Measurements from ENCODE around the gene PLXNB2.
A peak's percentile ranks its signal among the peaks of the same experiment; 100 is the strongest.
"Not testable (repeated sequence)": the region's sequence is repeated elsewhere in the genome, so short reads cannot be mapped to it uniquely, and the experiment has no call there.

PLXNB2 gene

GRCh38 chr22:50325444-50326224 lies 18.2 kb upstream of the PLXNB2 start:
- no peak for DNase-seq

DNA sequence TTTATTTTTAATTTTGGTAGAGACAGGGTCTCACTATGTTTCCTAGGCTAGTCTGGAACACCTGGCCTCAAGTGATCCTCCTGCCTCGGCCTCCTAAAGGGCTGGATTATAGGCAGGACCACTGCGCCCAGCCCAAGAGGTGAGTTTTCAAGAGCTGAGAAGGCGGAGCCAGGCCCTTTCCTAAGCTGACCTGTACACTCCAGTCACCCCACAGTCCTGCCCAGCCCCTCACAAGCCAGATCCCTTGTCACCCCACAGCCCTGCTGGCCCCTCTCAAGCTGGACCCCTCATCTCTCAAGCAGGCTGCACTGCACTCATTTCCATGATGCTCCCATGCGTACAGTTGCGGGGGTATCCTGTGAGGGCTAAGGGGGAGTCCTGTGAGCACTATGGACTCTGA lies 16.5 kb upstream of the PLXNB2 start:
- no peak for DNase-seq

GRCh38 chr22:50322382-50323104 lies 15.1 kb upstream of the PLXNB2 start:
- DNase-seq = not testable (repeated sequence)

DNA sequence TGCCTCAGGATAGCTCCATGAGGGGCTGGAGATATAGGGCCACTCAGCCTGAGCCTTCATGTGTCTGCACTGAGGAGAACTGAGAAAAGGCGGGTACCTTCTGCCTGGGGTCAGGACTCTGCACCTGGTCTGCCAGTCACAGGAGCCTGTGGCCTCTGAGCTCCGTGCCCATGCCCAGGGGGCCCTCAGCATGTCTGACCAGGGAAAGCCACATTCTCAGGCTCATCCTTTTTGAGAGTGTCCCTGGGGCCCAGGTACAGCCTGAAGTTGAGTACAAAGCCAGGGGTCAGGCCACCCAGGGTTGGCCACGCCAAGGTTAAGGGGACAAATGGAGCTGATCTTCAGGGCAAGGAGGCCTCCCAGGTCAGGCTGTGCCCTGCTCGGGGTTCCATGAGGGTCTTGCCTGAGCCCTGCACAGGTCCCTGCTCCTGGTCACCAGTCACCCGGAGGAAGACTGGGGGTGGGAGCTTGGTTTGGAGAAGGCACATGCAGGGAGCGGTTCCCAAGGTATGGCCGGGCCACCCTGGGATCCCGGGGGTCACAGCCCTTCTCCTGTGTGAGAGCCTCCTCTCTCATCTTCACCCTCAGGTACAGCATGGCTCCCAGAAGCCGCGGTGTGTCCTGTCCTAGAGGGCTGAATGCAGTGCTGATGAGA lies 13.4 kb upstream of the PLXNB2 start:
- no peak for DNase-seq

- DNase-seq = no peak
Measured at GRCh38 chr22:50320116-50320515, 12.7 kb upstream of the PLXNB2 start.

DNA sequence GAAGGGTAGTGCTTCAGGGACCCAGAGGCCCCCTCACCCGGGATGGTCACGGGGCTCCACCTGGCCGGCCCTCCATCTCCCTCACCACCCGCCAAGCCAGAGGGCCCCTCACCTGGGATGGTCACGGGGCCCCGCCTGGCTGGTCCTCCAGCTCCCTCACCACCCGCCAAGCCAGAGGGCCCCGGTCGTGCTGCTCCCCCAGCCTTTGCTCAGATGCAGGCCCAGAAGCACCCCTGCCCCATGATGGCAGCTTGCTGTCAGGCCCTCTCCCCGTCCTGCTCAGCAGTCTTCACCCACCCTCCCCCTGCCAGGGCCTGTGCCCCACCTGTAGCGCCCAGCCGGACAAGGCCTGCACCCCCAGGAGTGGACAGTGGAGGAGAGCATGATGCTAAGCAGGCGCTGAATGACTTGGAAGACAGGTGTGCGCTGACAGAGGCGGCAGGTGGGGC lies 12.1 kb upstream of the PLXNB2 start:
- no peak for DNase-seq

- no peak for DNase-seq
Measured at GRCh38 chr22:50318698-50319411, 11.4 kb upstream of the PLXNB2 start.

DNA sequence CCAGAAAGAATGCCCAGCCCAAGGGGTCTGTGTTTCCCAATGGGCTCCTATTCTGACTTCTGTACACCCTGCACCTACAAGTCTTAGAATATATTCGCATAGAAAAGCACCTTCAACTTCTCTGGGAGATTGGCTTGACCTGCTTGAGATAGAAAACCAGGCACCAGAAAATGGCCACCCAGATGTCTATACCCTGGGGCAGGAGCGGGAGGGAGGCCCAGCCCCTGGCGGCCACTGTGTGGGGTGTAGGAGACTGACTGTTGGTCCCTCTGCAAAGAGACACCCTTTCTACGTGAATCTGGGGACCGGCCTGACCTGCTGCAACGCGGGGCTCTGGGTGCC lies 10.9 kb upstream of the PLXNB2 start:
- DNase-seq = no peak

GRCh38 chr22:50317674-50318073 lies 10.2 kb upstream of the PLXNB2 start:
- no peak for DNase-seq

- no peak for DNase-seq
Measured at GRCh38 chr22:50317178-50317577, 9.7 kb upstream of the PLXNB2 start.

DNA sequence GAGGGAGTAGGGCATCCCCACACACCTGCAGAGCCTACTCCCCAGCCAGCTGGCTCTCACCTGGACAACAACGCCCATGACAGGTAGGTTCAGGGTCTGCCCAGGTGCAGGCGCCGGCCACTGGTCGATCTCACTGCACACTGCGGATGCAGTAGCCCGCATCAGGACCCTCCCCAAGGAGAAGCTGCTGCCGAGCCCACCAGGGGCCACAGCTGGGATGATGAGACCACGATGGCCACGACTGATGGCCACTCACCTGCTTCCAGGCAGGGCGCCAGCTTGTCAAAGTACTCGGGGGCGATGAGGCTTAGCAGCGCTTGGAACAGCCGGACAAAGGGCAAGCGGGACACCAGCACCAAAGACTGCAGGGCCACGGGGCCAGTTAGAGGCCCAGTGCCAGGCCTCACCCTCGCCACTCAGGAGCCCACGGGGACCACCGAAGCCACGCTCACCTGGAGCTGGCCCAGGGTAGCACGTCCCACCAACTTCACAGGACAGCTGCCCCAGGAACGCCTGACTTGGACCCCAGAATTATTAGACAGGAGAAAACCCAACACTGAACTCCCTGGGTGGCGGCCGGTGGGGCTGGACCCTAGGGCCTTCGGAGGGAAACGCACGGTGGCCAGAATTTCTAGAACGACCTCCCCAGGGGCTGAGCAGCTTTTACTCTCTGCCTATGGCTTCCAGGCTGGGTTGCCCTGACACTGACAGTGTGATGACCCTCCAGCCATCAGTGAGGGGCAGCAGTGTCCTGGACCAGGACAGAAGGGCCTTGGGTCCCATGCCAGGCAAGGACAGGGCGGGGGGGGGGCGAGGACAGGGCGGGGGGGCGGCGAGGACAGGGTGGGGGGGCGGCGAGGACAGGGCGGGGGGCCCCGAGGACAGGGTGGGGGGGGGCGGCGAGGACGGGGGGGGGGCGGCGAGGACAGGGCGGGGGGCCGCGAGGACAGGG lies 8.9 kb upstream of the PLXNB2 start:
- DNase-seq = no peak

GRCh38 chr22:50315289-50316113 lies 8.1 kb upstream of the PLXNB2 start:
- no peak for DNase-seq

DNA sequence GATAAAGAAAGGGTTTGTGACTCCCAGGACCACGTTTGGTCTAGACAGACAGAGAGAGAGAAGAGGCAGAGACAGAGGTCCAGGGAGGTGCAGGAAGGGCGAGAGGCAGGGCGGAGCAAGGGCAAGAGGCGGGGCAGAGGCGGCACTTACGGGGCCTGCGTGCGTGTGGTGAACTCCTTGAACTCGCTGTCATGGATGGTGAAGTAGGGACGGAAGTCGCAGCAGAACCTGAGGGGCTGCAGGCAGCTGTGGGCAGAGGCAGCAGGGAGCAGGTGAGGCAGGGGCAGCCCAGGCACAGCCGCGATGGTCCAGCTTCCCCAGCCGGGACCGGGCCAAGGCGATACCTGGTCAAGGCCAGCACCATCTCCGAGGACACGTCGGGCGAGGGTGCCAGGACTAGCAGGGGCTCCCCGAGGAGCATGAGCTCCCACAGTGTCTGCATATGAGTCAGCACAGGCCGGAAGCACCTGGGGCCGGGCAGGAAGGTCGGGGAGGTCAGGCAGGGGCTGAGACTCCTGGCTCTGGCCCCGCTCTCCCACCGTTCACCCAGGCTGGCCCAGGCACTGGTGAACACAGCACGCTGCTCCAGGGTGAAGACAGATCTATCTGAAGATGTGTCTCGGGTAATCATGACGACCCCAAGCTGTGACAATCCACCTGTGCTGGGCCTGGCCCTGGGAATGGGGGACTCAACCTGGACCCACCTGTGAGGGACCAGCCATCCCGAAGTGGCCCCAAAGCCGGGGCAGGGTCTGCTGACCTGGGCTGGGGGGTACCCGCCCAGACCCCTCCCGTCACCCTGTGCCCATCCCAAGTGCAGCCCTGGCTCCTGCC lies 7.2 kb upstream of the PLXNB2 start:
- DNase-seq = peak; percentile 61

DNA sequence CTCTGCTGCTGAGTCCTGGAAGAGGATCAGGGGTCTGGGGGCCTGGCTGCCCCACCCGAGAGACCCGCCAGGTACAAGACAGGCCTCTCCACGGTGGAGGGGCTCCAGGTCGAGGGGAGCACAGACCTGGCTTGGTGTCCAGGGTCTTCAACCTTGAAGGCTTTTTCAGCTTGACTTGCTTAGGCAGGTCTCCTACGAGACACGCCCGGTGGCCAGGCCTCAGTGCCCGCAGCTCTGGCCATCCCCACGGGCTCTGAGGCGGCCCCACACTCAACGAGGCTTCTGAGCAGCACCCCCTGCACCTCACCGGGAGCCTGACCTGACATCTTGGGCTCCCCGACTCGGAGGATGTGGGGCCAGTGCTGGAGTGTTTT lies 6.6 kb upstream of the PLXNB2 start:
- no peak for DNase-seq

- no peak for DNase-seq
Measured at GRCh38 chr22:50313600-50313999, 6.2 kb upstream of the PLXNB2 start.

DNA sequence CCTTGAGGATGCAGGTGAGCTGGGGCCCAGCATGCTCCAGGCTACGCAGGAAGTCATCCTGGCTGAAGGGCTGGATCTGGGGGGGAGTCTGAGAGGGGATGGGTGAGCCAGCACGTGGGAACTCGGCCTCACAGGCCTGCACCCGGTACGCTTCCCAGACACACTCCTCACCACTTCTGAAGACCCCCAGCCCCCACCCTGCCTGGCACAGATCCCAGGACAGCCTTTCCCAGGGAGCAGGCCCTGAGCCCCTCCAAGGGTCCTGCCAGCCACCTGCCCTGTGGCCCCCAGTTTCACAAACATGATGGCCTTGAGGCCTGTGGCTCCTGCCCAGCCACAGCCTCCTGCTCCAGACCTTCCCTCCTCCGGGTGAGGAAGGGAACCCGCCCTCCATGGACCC lies 5.6 kb upstream of the PLXNB2 start:
- no peak for DNase-seq

DNA sequence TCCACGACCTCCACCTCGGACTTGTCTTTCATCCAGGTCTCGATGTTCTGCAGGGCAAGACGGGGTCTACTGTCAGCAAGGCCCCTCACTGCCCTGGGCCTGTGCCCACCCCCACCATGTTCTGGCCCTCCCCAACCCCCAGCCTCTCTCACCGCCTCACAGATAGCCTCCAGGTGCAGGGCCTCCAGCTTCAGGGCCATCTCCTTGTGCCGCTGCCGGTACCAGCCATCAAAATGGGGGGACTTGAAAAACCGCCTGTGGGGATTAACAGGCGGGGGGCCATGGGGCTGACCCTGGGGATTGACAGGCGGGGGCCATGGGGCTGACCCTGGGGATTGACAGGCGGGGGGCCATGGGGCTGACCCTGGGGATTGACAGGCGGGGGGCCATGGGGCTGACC lies 4.9 kb upstream of the PLXNB2 start:
- DNase-seq = no peak

- no peak for DNase-seq
Measured at GRCh38 chr22:50311606-50312351, 4.3 kb upstream of the PLXNB2 start.

GRCh38 chr22:50310949-50311444 lies 3.6 kb upstream of the PLXNB2 start:
- no peak for DNase-seq
